GM18909 (cell line): Measurements from ENCODE around the gene SUN5.

Source experiments
- ATAC-seq: cut with Tn5 transposase; IDR thresholded peaks from one replicate; pipeline ENCODE4 v1.9.1; 2021; ENCODE audit warnings: mild to moderate bottlenecking; ENCODE audit not compliant: unreplicated experiment, poor library complexity

The SUN5 gene

GRCh38 chr20:33014336-33015113 lies 10.3 kb upstream of the SUN5 start:
- ATAC-seq: no peak

DNA sequence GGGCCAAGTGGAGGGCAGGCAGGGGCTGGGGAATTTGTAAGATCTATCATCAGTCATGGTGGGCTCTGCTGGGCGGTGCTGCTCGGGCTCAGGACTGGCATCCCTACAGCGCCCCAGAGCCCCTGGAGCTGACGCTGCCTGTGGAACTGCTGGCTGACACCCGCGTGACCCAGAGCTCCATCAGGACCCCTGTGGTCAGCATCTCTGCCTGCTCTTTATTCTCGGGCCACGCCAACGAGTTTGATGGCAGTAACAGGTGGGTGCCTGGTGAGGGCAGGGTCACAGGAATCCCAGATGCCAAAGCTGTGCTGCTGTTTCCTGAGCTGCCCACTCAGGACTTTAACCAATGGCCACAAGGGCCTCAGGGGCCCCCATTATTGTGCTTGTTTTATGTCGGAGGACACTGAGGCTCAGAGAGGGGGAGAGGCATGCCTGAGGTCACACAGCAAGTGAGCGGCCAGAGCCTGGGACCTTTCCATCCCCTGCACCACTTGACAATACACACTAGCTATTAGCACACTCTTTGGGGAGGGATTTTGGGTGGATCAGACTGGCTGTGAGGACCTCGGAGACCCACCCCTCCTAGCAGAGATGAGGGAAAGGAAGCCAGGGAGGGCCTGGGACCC lies 9.6 kb upstream of the SUN5 start:
- no peak for ATAC-seq

- ATAC-seq: no peak
Observed at GRCh38 chr20:33012327-33013189, 8.3 kb upstream of the SUN5 start.

DNA sequence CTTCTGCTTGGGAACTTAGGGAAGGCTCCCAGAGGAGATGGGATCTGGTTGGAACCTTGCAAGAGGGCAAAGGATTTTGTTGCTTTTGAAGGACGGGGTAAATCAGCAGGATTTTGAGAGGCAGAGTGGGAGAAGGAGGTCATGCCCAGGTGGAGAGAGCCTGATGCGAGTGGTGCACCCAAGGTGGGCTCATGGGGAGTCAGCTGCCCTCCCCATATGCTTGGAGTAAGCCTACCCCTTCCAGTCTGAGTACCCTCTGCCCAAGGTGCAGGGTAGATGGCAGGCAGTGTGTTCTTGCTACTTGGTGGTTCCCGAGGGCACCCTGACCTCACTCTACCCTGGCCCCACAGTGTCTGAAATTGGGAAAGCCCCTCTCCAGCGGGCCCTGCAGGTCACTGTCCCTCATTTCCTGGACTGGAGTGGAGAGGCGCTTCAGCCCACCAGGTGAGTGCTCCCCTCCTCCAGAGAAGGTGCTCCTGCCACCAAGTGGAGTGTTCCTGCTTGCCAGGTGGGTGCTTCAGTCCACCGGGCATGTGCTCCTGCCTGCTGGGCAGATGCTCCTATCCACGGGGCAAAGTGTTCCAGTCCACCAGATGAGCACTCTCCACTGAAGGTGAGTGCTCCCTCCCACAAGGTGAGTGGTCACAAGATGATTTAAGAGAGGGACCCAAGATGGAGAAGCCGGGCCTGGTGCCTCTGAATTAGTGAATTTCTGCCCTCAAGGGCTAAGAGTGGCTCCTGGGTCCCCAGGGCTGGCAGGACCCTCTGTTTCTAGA lies 6.6 kb upstream of the SUN5 start:
- no peak for ATAC-seq

- no peak for ATAC-seq
Observed at GRCh38 chr20:33010133-33010504, 5.9 kb upstream of the SUN5 start.

GRCh38 chr20:33009214-33010132 lies 5.2 kb upstream of the SUN5 start:
- ATAC-seq: no peak

GRCh38 chr20:33008336-33009213 lies 4.3 kb upstream of the SUN5 start:
- no peak for ATAC-seq

- no peak for ATAC-seq
Observed at GRCh38 chr20:33007376-33008335, 3.4 kb upstream of the SUN5 start, which contains the start of gene BPIFB2. Gene BPIFB2 (plus strand): TSS chr20:33007704. CDS start chr20:33008575, 871 bp downstream.

- ATAC-seq: no peak
Observed at GRCh38 chr20:33006776-33007375, 2.6 kb upstream of the SUN5 start.

DNA sequence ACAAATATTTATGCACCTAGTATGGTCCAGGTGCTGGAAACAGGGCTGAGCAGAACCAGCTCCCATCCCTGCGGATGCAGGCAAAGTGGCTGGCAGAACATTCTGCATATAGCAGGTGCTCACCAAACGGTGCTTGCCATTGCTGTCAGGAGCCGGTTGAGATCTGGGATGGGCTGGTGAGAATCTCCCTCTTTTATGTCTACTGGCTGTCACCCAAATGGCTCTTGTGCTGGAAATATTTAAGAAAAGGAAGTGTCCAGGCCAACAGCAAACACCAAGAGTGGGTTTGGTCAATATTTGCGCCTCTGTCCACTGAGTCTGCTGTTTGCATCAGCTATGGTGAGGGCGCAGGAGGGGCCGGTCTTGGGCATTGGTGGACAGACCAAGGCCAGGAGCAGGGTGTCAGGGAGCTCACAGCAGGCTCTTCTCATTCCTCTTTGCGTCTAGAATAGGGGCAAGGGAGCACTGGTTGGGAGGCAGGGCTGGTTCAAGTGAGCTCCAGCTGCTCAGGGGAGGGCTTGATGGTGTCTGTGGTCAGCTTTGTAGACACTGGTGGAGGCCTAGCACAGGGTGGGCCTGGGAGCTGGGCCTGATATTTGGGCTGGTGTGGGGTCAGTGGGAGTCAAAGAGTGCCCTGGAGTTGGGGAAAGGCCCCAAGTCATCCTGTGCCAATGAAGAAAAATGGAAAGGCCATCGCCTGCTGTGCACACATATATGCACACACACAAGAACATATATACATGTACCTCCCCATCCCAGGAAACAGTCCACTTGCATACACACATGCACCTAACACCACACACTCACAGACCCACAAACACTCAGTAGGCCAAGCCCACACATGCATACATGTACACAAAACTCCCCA lies 1.9 kb upstream of the SUN5 start:
- ATAC-seq: no peak

GRCh38 chr20:33005132-33005566 lies 916 bp upstream of the SUN5 start:
- ATAC-seq: no peak

GRCh38 chr20:33002087-33002808 lies 2.0 kb downstream of the SUN5 start:
- no peak for ATAC-seq

- ATAC-seq: no peak
Observed at GRCh38 chr20:33000802-33001466, 3.3 kb downstream of the SUN5 start.

DNA sequence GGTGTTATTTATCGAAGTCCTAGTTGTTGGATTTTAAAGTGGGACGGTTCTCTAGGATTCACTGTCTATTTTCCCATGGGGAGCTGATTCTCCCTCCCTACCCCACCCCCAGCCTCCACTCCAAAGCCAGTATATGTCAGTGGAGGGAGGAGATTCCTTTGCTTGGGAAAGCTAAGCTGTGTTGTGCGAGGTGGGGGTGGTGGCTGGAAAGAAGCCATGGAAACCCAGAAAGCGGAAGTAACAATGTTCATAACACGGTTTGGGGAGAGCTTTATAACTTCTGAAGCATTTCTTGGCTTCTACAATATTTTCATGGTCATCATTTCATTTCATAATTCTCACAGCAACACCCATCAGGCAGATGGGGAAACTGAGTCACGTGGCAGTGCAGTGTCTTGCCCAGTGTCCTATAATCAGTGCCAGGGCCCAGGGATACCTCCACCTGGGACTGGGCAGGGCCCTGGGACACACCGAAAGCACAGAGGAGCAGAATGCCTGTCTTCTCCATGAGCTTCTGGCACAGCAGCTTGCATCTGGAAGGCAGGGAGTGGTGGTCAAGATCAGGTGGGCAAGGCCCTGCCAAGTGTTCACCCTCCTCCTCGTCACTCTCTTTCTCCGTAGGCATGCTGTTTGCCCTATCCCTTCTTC lies 4.5 kb downstream of the SUN5 start:
- no peak for ATAC-seq
